GM19351 (cell line): ENCODE measurements around the gene HAO1.

ENCODE experiments used
- ATAC-seq: cut with Tn5 transposase; IDR thresholded peaks from one replicate; pipeline ENCODE4 v1.9.1; 2021; ENCODE audit warnings: mild to moderate bottlenecking, moderate library complexity; ENCODE audit not compliant: unreplicated experiment

Gene HAO1

GRCh38 chr20:7930343-7930742 lies 9.9 kb downstream of the HAO1 start:
- no peak for ATAC-seq

- ATAC-seq: no peak
Measured at GRCh38 chr20:7926767-7927166, 13.5 kb downstream of the HAO1 start.

- no peak for ATAC-seq
Measured at GRCh38 chr20:7926323-7926722, 13.9 kb downstream of the HAO1 start.

GRCh38 chr20:7924692-7925091 lies 15.6 kb downstream of the HAO1 start:
- ATAC-seq: peak; percentile 72

GRCh38 chr20:7916648-7917047 lies 23.6 kb downstream of the HAO1 start:
- ATAC-seq: no peak

- no peak for ATAC-seq
Measured at GRCh38 chr20:7912551-7912950, 27.7 kb downstream of the HAO1 start.

- ATAC-seq: no peak
Measured at GRCh38 chr20:7911586-7912330, 28.5 kb downstream of the HAO1 start.

- ATAC-seq: no peak
Measured at GRCh38 chr20:7908905-7909304, 31.4 kb downstream of the HAO1 start.

- ATAC-seq: no peak
Measured at GRCh38 chr20:7903429-7903828, 36.8 kb downstream of the HAO1 start.

- no peak for ATAC-seq
Measured at GRCh38 chr20:7902879-7903278, 37.4 kb downstream of the HAO1 start.

GRCh38 chr20:7897781-7898364 lies 42.4 kb downstream of the HAO1 start:
- no peak for ATAC-seq

GRCh38 chr20:7893014-7893730 lies 47.1 kb downstream of the HAO1 start:
- no peak for ATAC-seq

- ATAC-seq: no peak
Measured at GRCh38 chr20:7891705-7892104, 48.6 kb downstream of the HAO1 start.

GRCh38 chr20:7889736-7890135 lies 50.5 kb downstream of the HAO1 start:
- ATAC-seq: no peak

GRCh38 chr20:7883741-7884140 lies 56.5 kb downstream of the HAO1 start:
- ATAC-seq: no peak

- no peak for ATAC-seq
Measured at GRCh38 chr20:7883309-7883708, 56.9 kb downstream of the HAO1 start.

GRCh38 chr20:7882076-7882475 lies 58.2 kb downstream of the HAO1 start:
- ATAC-seq: no peak

GRCh38 chr20:7881551-7881950 lies 58.7 kb downstream of the HAO1 start:
- no peak for ATAC-seq

- ATAC-seq: no peak
Measured at GRCh38 chr20:7879883-7880282, 60.4 kb downstream of the HAO1 start.

- no peak for ATAC-seq
Measured at GRCh38 chr20:7868108-7868507, 72.2 kb downstream of the HAO1 start.

GRCh38 chr20:7866285-7866684 lies 74.0 kb downstream of the HAO1 start:
- ATAC-seq: no peak

GRCh38 chr20:7859356-7859802 lies 80.9 kb downstream of the HAO1 start:
- ATAC-seq: peak; percentile 71
